B cell (primary cell): ENCODE results near the gene PNCK. TPM values are rescaled to one million over a fixed set of nuclear protein-coding genes. Genes with fewer than 3 reads are reported as not detected.

Experiments used
- ATAC-seq: fragments of 200-7000 bp; cut with Tn5 transposase; one replicate; pipeline ENCODE4 v1.10.0; 2021; ENCODE audit warnings: low read depth, mild to moderate bottlenecking, moderate number of reproducible peaks, moderate library complexity
- CTCF ChIA-PET: fragments of 350-600 bp; sonication (Branson Sonifier 250); formaldehyde crosslinking; loops from one replicate; lab custom pipeline; 2021; ENCODE audit warnings: antibody characterized with exemption, inconsistent platforms; lab: Charles Lee
- POLR2A ChIA-PET: fragments of 350-600 bp; sonication (Branson Sonifier 250); formaldehyde crosslinking; loops from one replicate; lab custom pipeline; 2021; ENCODE audit warnings: antibody characterized with exemption; lab: Charles Lee
- DNase-seq: peaks from one replicate; pipeline ENCODE4 v3.0.0; 2013
- H2AFZ ChIP-seq: 2 replicates; pipeline ENCODE4 v1.6.1; 2012; ENCODE audit warnings: mild to moderate bottlenecking, low read depth, low read length; ENCODE audit not compliant: insufficient read depth, poor library complexity, severe bottlenecking
- H3K27ac ChIP-seq, 2 donors: 1 replicate in 1 of 2; 2 replicates in 1 of 2; pipeline ENCODE4 v1.5.1; 2012 to 2013; ENCODE audit warnings: low read length in 2 of 2, mild to moderate bottlenecking in 2 of 2, moderate library complexity in 1 of 2
- H3K27me3 ChIP-seq, 4 experiments: fragments of 200-600 bp in 1 of 4; sonication (generic) in 1 of 4; replicated peaks in 1 of 4; 1 replicate in 2 of 4; 2 replicates in 2 of 4; pipeline versions ENCODE4 v1.6.1 to v1.7.0; 2013 to 2016; ENCODE audit warnings: low read length in 3 of 4, mild to moderate bottlenecking in 2 of 4, mixed read lengths in 1 of 4, moderate library complexity in 1 of 4; ENCODE audit not compliant: insufficient read depth in 4 of 4, control insufficient read depth in 3 of 4; ENCODE audit errors: control extremely low read depth in 1 of 4
- H3K36me3 ChIP-seq, 2 experiments: replicated peaks in 1 of 2; 1 replicate in 1 of 2; 2 replicates in 1 of 2; pipeline versions ENCODE4 v1.6.1 to v1.7.1; 2013; ENCODE audit warnings: low read length in 1 of 2; ENCODE audit not compliant: insufficient read depth in 2 of 2, control insufficient read depth in 1 of 2; ENCODE audit errors: control extremely low read depth in 1 of 2, extremely low read depth in 1 of 2
- H3K4me1 ChIP-seq, 2 donors: fragments of 200-600 bp in 1 of 2; sonication (generic) in 1 of 2; 1 replicate in 1 of 2; 2 replicates in 1 of 2; pipeline versions ENCODE4 v1.5.1 to v1.6.1; 2013 to 2017; ENCODE audit warnings: low read length in 2 of 2; ENCODE audit not compliant: control insufficient read depth in 2 of 2, insufficient read depth in 2 of 2
- H3K4me2 ChIP-seq: replicated peaks from 2 replicates; pipeline ENCODE3; 2012; ENCODE audit warnings: mild to moderate bottlenecking, low read depth, low read length; ENCODE audit not compliant: poor library complexity, severe bottlenecking
- H3K4me3 ChIP-seq, 5 experiments: fragments of 200-600 bp in 1 of 5; sonication (generic) in 1 of 5; 1 replicate in 3 of 5; 2 replicates in 2 of 5; pipeline versions ENCODE4 v1.5.1 to v1.7.0; 2011 to 2016; ENCODE audit warnings: low read length in 4 of 5, mild to moderate bottlenecking in 4 of 5, low read depth in 2 of 5, control low read depth in 1 of 5, moderate library complexity in 1 of 5; ENCODE audit not compliant: insufficient read depth in 1 of 5; ENCODE audit errors: control extremely low read depth in 1 of 5, extremely low read depth in 1 of 5
- H3K79me2 ChIP-seq: fragments of 200-600 bp; sonication (generic); one replicate; pipeline ENCODE4 v1.6.0; 2016; ENCODE audit warnings: low read length; ENCODE audit not compliant: control insufficient read depth, insufficient read depth
- H3K9ac ChIP-seq: fragments of 200-600 bp; sonication (generic); 2 replicates; pipeline ENCODE4 v1.6.1; 2017; ENCODE audit warnings: mild to moderate bottlenecking, low read length, moderate library complexity
- H3K9me3 ChIP-seq, 3 donors: one replicate each; pipeline versions ENCODE4 v1.6.1 to v1.7.1; 2013; ENCODE audit warnings: low read length in 2 of 3; ENCODE audit not compliant: control insufficient read depth in 2 of 3, insufficient read depth in 1 of 3; ENCODE audit errors: control extremely low read depth in 1 of 3
- H4K20me1 ChIP-seq: 2 replicates; pipeline ENCODE4 v1.6.0; 2012; ENCODE audit warnings: mild to moderate bottlenecking, low read length; ENCODE audit not compliant: insufficient read depth, control insufficient read depth, poor library complexity, severe bottlenecking
- H3K27ac Mint-ChIP-seq: one replicate; pipeline ENCODE4 v1.8.0; 2021; ENCODE audit warnings: mixed read lengths
- H3K27me3 Mint-ChIP-seq: one replicate; pipeline ENCODE4 v1.8.0; 2021; ENCODE audit warnings: mixed read lengths
- H3K4me1 Mint-ChIP-seq: one replicate; pipeline ENCODE4 v1.8.0; 2021; ENCODE audit warnings: mixed read lengths
- H3K4me3 Mint-ChIP-seq: one replicate; pipeline ENCODE4 v1.8.0; 2021; ENCODE audit warnings: mixed read lengths
- H3K9me3 Mint-ChIP-seq: one replicate; pipeline ENCODE4 v1.8.0; 2022; ENCODE audit warnings: mixed read lengths; ENCODE audit not compliant: insufficient read depth
- EZH2 ChIP-seq: IDR thresholded peaks from 2 replicates; pipeline ENCODE4 v1.6.1; 2012; ENCODE audit warnings: borderline replicate concordance, low read depth, mild to moderate bottlenecking, moderate library complexity, low read length; ENCODE audit not compliant: insufficient read depth, poor library complexity, severe bottlenecking
- WGBS: methylation state at CpG from one replicate; pipeline ENCODE4 v1.1.5; 2013; ENCODE audit warnings: missing lambda C conversion rate; ENCODE audit not compliant: insufficient coverage; 5-methylcytosine and 5-hydroxymethylcytosine counted together
- intact Hi-C: fragments of 100-400 bp; cut with micrococcal nuclease; formaldehyde crosslinking; loops from one replicate; pipeline ENCODE4 v1.10.0; 2022
- polyA plus RNA-seq: library from polyadenylated mRNA; depleted of rRNA; stranded (reverse); fragments of >200 nt; gene quantifications from 2 replicates; pipeline ENCODE4 v1.2.3, GENCODE V29; 2012
- total RNA-seq, 2 donors: library from RNA; stranded (reverse); fragments of 120-200 nt in 1 of 2; gene quantifications; 1 replicate in 1 of 2; 2 replicates in 1 of 2; pipeline versions ENCODE4 v1.2.3 to v1.2.4, GENCODE V29; 2013 to 2022
- TF ChIP-seq, protein P1 (sequence below): fragments of 200-600 bp; IDR thresholded peaks from one replicate; pipeline ENCODE4 v1.8.0; 2022; ENCODE audit warnings: antibody characterized with exemption, mild to moderate bottlenecking

PNCK gene
- total and polyA plus RNA-seq, 2 donors (not counting 1 experiment from before 2014, with no cell fraction given) = 0.99 TPM; not detected in 1

DNA sequence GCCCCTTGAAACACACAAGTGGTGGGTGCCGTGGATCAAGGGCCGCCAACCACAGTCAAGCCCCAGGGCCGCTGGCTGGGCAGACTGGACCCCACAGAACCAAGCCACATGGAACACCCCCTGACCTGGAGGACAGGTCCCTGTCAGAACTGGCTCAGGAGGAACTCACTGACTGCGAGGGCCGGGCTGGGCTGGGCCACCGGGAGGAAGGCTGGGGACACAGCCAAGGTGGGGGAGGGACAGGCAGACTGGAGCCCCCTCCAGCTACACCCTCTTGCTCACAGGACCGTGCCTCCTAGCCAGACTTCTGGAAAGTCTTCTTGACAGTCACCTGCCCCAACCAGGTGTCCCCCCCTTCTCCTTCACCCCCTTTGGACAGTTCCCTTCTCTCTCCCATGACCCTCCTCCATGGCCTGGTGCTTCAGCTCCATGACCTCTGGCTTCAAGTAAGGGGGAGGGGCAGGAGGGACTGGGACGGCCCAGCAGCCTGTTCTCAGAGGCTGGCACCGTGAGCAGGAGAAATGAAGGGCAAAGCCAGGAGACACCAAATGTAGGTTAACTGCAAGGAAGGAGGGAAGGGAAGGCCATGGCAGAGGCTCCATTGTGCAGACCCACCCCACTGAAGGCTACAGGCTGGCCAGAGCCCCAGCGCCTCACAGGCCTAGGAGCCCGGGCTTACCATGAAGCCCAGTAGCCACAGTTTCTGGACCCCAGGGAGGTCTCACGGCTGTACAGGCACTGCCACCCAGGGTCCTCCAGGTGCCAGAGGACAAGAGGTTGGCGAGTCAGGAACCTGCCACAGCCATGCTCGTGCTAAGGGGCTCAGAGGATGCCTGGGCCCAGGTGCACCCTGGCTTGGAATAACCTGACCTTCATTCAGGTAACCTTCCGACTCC is 49.2 kb downstream of the PNCK start:
- Histone ChIP-seq H3K36me3 (no peaks in the 10 kb centered on the region), H3K79me2 (no peaks in the 10 kb centered on the region), H3K4me1 (no peaks in the 10 kb centered on the region), H3K9me3 (no peaks in the 10 kb centered on the region), H3K27ac (no peak overlapping the region), H3K9ac (no peak overlapping the region), H3K27me3 (peaks cover 0 to 6% (median 0%) of the 10 kb centered on the region in 4 experiments), H3K4me2 (no peak overlapping the region), H3K4me3 (no peak overlapping the region), H2AFZ (no peak overlapping the region), H4K20me1 (no peaks in the 10 kb centered on the region)
- Mint-ChIP-seq H3K27ac (no peak overlapping the region), H3K4me3 (no peak overlapping the region), H3K9me3 (no peaks in the 10 kb centered on the region), H3K27me3 (peaks cover 6% of the 10 kb centered on the region), H3K4me1 (no peaks in the 10 kb centered on the region)
- ATAC-seq (no peak), DNase-seq (no peak)
- TF ChIP-seq, protein P1, sequence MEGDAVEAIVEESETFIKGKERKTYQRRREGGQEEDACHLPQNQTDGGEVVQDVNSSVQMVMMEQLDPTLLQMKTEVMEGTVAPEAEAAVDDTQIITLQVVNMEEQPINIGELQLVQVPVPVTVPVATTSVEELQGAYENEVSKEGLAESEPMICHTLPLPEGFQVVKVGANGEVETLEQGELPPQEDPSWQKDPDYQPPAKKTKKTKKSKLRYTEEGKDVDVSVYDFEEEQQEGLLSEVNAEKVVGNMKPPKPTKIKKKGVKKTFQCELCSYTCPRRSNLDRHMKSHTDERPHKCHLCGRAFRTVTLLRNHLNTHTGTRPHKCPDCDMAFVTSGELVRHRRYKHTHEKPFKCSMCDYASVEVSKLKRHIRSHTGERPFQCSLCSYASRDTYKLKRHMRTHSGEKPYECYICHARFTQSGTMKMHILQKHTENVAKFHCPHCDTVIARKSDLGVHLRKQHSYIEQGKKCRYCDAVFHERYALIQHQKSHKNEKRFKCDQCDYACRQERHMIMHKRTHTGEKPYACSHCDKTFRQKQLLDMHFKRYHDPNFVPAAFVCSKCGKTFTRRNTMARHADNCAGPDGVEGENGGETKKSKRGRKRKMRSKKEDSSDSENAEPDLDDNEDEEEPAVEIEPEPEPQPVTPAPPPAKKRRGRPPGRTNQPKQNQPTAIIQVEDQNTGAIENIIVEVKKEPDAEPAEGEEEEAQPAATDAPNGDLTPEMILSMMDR = no peak
- TF ChIP-seq EZH2 = no peak
- WGBS = 89% methylated on average over 9 of the region's 15 CpGs
- ChIA-PET CTCF (no interaction called here), POLR2A (interaction anchor here (0.6 kb wide), 1 partner anchor 803 kb away, joined by 5 read pairs; no protein-coding TSS in a partner anchor)
- intact Hi-C loops = no loop called here
